SK-N-SH (cell line): Measurements from ENCODE around the gene FCRL4.

Source experiments
- GABPA ChIP-seq: IDR thresholded peaks from 2 replicates; pipeline ENCODE4 v1.4.0; 2012; ENCODE audit warnings: low read depth, mild to moderate bottlenecking
- NFIC ChIP-seq: IDR thresholded peaks from 2 replicates; pipeline ENCODE4 v1.4.0; 2012; ENCODE audit warnings: borderline replicate concordance
- POLR2AphosphoS5 ChIP-seq: IDR thresholded peaks from 2 replicates; pipeline ENCODE4 v1.6.1; 2012; ENCODE audit warnings: low read depth, low read length
- RAD21 ChIP-seq: IDR thresholded peaks from 2 replicates; pipeline ENCODE4 v1.6.1; 2012; ENCODE audit warnings: mild to moderate bottlenecking, low read length
- SIN3A ChIP-seq: IDR thresholded peaks from 2 replicates; pipeline ENCODE4 v1.6.1; 2012; ENCODE audit warnings: low read depth, mild to moderate bottlenecking, low read length, moderate library complexity, borderline replicate concordance
- SMC3 ChIP-seq: IDR thresholded peaks from 2 replicates; pipeline ENCODE4 v1.6.1; 2012; ENCODE audit warnings: low read depth, low read length, improper control_type of control experiment
- TCF12 ChIP-seq: IDR thresholded peaks from 2 replicates; pipeline ENCODE4 v1.4.0; 2012
- YY1 ChIP-seq: IDR thresholded peaks from 2 replicates; pipeline ENCODE4 v1.4.0; 2012; ENCODE audit warnings: low read depth, mild to moderate bottlenecking
- TF ChIP-seq, protein P1 (sequence below): fragments of 200-600 bp; sonication (generic); IDR thresholded peaks from 2 replicates; pipeline ENCODE4 v1.6.1; 2017; ENCODE audit warnings: antibody characterized with exemption, mild to moderate bottlenecking, moderate library complexity
- TF ChIP-seq, protein P2 (sequence below): IDR thresholded peaks from 2 replicates; pipeline ENCODE4 v1.4.0; 2012; ENCODE audit warnings: low read depth

DNA sequence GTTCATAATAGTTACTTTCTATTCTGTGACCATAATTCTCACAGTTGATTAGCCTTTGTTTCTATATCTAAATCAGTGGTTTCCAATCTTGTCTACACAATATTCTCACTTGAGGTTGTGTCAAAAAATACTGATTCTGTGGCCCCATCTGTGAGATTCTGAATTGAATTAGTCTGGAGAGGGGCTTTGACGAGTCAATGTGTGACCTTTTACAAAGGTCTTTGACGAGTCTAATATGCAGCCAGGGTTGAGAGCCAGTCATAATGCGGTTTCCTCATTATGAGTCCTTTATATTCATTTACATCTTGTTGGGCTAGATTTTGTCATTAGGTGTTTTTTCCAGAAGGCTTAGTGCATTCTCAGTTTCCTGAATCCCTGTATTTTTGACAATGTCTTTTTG is 65.3 kb downstream of the FCRL4 start:
- TF ChIP-seq POLR2AphosphoS5 (no peak), RAD21 (no peak), YY1 (no peak), SMC3 (no peak), SIN3A (no peak), NFIC (no peak), GABPA (no peak), TCF12 (no peak)
- TF ChIP-seq, protein P1, sequence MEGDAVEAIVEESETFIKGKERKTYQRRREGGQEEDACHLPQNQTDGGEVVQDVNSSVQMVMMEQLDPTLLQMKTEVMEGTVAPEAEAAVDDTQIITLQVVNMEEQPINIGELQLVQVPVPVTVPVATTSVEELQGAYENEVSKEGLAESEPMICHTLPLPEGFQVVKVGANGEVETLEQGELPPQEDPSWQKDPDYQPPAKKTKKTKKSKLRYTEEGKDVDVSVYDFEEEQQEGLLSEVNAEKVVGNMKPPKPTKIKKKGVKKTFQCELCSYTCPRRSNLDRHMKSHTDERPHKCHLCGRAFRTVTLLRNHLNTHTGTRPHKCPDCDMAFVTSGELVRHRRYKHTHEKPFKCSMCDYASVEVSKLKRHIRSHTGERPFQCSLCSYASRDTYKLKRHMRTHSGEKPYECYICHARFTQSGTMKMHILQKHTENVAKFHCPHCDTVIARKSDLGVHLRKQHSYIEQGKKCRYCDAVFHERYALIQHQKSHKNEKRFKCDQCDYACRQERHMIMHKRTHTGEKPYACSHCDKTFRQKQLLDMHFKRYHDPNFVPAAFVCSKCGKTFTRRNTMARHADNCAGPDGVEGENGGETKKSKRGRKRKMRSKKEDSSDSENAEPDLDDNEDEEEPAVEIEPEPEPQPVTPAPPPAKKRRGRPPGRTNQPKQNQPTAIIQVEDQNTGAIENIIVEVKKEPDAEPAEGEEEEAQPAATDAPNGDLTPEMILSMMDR: no peak
- TF ChIP-seq, protein P2, sequence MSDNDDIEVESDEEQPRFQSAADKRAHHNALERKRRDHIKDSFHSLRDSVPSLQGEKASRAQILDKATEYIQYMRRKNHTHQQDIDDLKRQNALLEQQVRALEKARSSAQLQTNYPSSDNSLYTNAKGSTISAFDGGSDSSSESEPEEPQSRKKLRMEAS: no peak
